AG08396 (cell line): ENCODE measurements around the gene BTBD16.

Experiments used
- DNase-seq: peaks from one replicate; pipeline ENCODE4 v3.0.0; 2012; ENCODE audit warnings: low spot score, mixed read lengths

The BTBD16 gene

GRCh38 chr10:122373721-122374120 is 102.6 kb downstream of the BTBD16 start:
- DNase-seq = peak; percentile 23

- DNase-seq = peak; percentile 97
Observed at GRCh38 chr10:122374237-122374858, 103.3 kb downstream of the BTBD16 start, which contains the start of gene PLEKHA1. TSS of gene PLEKHA1 (plus strand) at chr10:122374708. CDS start at chr10:122393201, 18,493 bp downstream.

- DNase-seq = peak; percentile 74
Observed at GRCh38 chr10:122374859-122375678, 104.0 kb downstream of the BTBD16 start.

GRCh38 chr10:122375679-122376160 is 104.6 kb downstream of the BTBD16 start:
- DNase-seq = no peak

GRCh38 chr10:122376364-122376961 is 105.4 kb downstream of the BTBD16 start:
- DNase-seq = no peak

- no peak for DNase-seq
Observed at GRCh38 chr10:122379041-122379440, 107.9 kb downstream of the BTBD16 start.

GRCh38 chr10:122379537-122379936 is 108.4 kb downstream of the BTBD16 start:
- no peak for DNase-seq

GRCh38 chr10:122380703-122381102 is 109.6 kb downstream of the BTBD16 start:
- no peak for DNase-seq

GRCh38 chr10:122381680-122382079 is 110.6 kb downstream of the BTBD16 start:
- DNase-seq = no peak

- DNase-seq = no peak
Observed at GRCh38 chr10:122386514-122386913, 115.4 kb downstream of the BTBD16 start.

GRCh38 chr10:122387572-122387971 is 116.5 kb downstream of the BTBD16 start:
- no peak for DNase-seq
